HepG2 (cell line): ENCODE measurements around the gene SPTA1. TPM values are rescaled to one million over a fixed set of nuclear protein-coding genes. Genes with fewer than 3 reads are reported as not detected.

Experiments used
- ATAC-seq: fragments of 200-7000 bp; cut with Tn5 transposase; 3 replicates; pipeline ENCODE4 v1.9.1; 2020; ENCODE audit warnings: mild to moderate bottlenecking, moderate library complexity
- BruUV-seq: library from RNA; stranded (reverse); fragments of 400-500 nt; replicated peaks from 2 replicates; lab custom pipeline; 2021; lab: Mats Ljungman, UMichigan
- CTCF ChIA-PET: fragments of 300-600 bp; formaldehyde crosslinking; extraction: SDS; loops from one replicate; lab custom pipeline; 2021; ENCODE audit warnings: low total read pairs, inconsistent platforms, low intra/inter-chr PET ratio; lab: Yijun Ruan, JAX
- POLR2A ChIA-PET: fragments of 350-600 bp; sonication (Branson Sonifier 250); formaldehyde crosslinking; loops from one replicate; lab custom pipeline; 2020; ENCODE audit warnings: antibody characterized with exemption, inconsistent platforms; lab: Yijun Ruan, JAX
- DNase-seq: peaks from one replicate; pipeline ENCODE4 v3.0.0-alpha.2; 2015; ENCODE audit warnings: low spot score
- FAIRE-seq: peaks from 3 replicates; lab custom pipeline; 2011; peaks lifted over from hg19 to GRCh38; lab: Jason Lieb, UNC
- H2AFZ ChIP-seq: one replicate; pipeline ENCODE4 v1.6.1; 2011; ENCODE audit warnings: low read length, inconsistent platforms
- H3K27ac ChIP-seq: fragments of 300-600 bp; 3 replicates; pipeline ENCODE4 v1.8.0; 2011; ENCODE audit warnings: mixed run types, mild to moderate bottlenecking, mixed read lengths, low read length, inconsistent platforms; ENCODE audit not compliant: insufficient read depth; ENCODE audit errors: extremely low read length
- H3K27me3 ChIP-seq, 2 experiments: fragments of 200-600 bp in 1 of 2; 2 replicates in 1 of 2; 3 replicates in 1 of 2; pipeline versions ENCODE4 v1.6.0 to v1.8.0; 2011; ENCODE audit warnings: low read length in 2 of 2, mild to moderate bottlenecking in 2 of 2, moderate library complexity in 2 of 2, inconsistent platforms in 1 of 2; ENCODE audit not compliant: insufficient read depth in 2 of 2, control insufficient read depth in 1 of 2
- H3K36me3 ChIP-seq, 2 experiments: fragments of 200-600 bp in 1 of 2; replicated peaks in 1 of 2; 2 replicates in 1 of 2; 3 replicates in 1 of 2; pipeline versions ENCODE4 v1.5.1 to v1.8.0; 2011; ENCODE audit warnings: low read length in 2 of 2, inconsistent platforms in 1 of 2; ENCODE audit not compliant: insufficient read depth in 2 of 2, control insufficient read depth in 1 of 2
- H3K4me1 ChIP-seq: 2 replicates; pipeline ENCODE4 v1.5.1; 2012; ENCODE audit warnings: low read length, inconsistent platforms; ENCODE audit not compliant: insufficient read depth
- H3K4me2 ChIP-seq: 2 replicates; pipeline ENCODE4 v1.6.0; 2011; ENCODE audit warnings: low read depth, low read length, inconsistent platforms
- H3K4me3 ChIP-seq, 3 experiments: fragments of 200-600 bp in 1 of 3; sonication (generic), shearing (Covaris generic) in 1 of 3; replicated peaks in 1 of 3; 2 replicates each; pipeline ENCODE4 v1.5.1; 2011 to 2016; ENCODE audit warnings: low read length in 3 of 3, inconsistent platforms in 2 of 3, low read depth in 2 of 3, mild to moderate bottlenecking in 2 of 3, control low read depth in 1 of 3, mixed read lengths in 1 of 3; ENCODE audit not compliant: insufficient read depth in 1 of 3
- H3K79me2 ChIP-seq: one replicate; pipeline ENCODE4 v1.6.1; 2011; ENCODE audit warnings: low read length, inconsistent platforms; ENCODE audit not compliant: insufficient read depth
- H3K9ac ChIP-seq: 2 replicates; pipeline ENCODE4 v1.6.0; 2011; ENCODE audit warnings: mild to moderate bottlenecking, low read depth, low read length, inconsistent platforms; ENCODE audit not compliant: insufficient read depth
- H3K9me3 ChIP-seq: 2 replicates; pipeline ENCODE4 v1.5.1; 2012; ENCODE audit warnings: mild to moderate bottlenecking, low read length
- H4K20me1 ChIP-seq: 2 replicates; pipeline ENCODE4 v1.6.0; 2011; ENCODE audit warnings: inconsistent platforms, mild to moderate bottlenecking, low read length, moderate library complexity; ENCODE audit not compliant: insufficient read depth
- CREB1 ChIP-seq, 2 experiments: fragments of 450-650 bp in 1 of 2; IDR thresholded peaks; 2 replicates each; pipeline ENCODE4 v1.6.1; 2016 to 2017; ENCODE audit warnings: control low read depth in 1 of 2, mild to moderate bottlenecking in 1 of 2, missing compliant biosample characterization in 1 of 2, missing genetic modification characterization in 1 of 2
- KLF9 ChIP-seq: IDR thresholded peaks from 2 replicates; pipeline ENCODE4 v1.6.1; 2016; ENCODE audit warnings: low read depth
- MAFF ChIP-seq: IDR thresholded peaks from 2 replicates; pipeline ENCODE4 v1.6.1; 2011; ENCODE audit warnings: low read depth, low read length, improper control_type of control experiment
- MTF2 ChIP-seq: sonication (generic); formaldehyde crosslinking; IDR thresholded peaks from 2 replicates; pipeline ENCODE4 v1.5.0; 2020; ENCODE audit warnings: missing genetic modification reagents, borderline replicate concordance
- NFE2L2 ChIP-seq: fragments of 150-350 bp; IDR thresholded peaks from 2 replicates; pipeline ENCODE4 v1.6.1; 2014; ENCODE audit warnings: low read length
- NFKBIZ ChIP-seq: IDR thresholded peaks from 2 replicates; pipeline ENCODE4 v1.6.1; 2018; ENCODE audit warnings: missing genetic modification reagents, missing compliant biosample characterization
- NR3C1 ChIP-seq: sonication (generic); formaldehyde crosslinking; IDR thresholded peaks from 2 replicates; pipeline ENCODE4 v1.4.0; 2020; ENCODE audit warnings: missing genetic modification reagents
- PRDM15 ChIP-seq: sonication (generic); formaldehyde crosslinking; IDR thresholded peaks from 2 replicates; pipeline ENCODE4 v1.4.0; 2020; ENCODE audit warnings: missing genetic modification reagents
- TAF1 ChIP-seq: sonication (generic); formaldehyde crosslinking; IDR thresholded peaks from 2 replicates; pipeline ENCODE4 v1.4.0; 2020; ENCODE audit warnings: missing genetic modification reagents
- ZC3H13 ChIP-seq: sonication (generic); formaldehyde crosslinking; IDR thresholded peaks from 2 replicates; pipeline ENCODE4 v1.8.1; 2023; ENCODE audit warnings: mild to moderate bottlenecking, missing genetic modification reagents, moderate library complexity
- ZMAT5 ChIP-seq: sonication (generic); formaldehyde crosslinking; IDR thresholded peaks from 2 replicates; pipeline ENCODE4 v1.5.0; 2020; ENCODE audit warnings: mild to moderate bottlenecking, low read depth, missing genetic modification reagents, borderline replicate concordance
- ZNF17 ChIP-seq: sonication (generic); formaldehyde crosslinking; IDR thresholded peaks from 2 replicates; pipeline ENCODE4 v1.5.0; 2020; ENCODE audit warnings: mild to moderate bottlenecking, missing genetic modification reagents
- ZNF225 ChIP-seq: sonication (generic); formaldehyde crosslinking; IDR thresholded peaks from 2 replicates; pipeline ENCODE4 v1.4.0; 2020; ENCODE audit warnings: mild to moderate bottlenecking, missing genetic modification reagents
- ZNF281 ChIP-seq: sonication (generic); formaldehyde crosslinking; IDR thresholded peaks from 2 replicates; pipeline ENCODE4 v1.4.0; 2020; ENCODE audit warnings: missing genetic modification reagents, borderline replicate concordance
- ZNF652 ChIP-seq: IDR thresholded peaks from 2 replicates; pipeline ENCODE4 v1.6.1; 2016; ENCODE audit warnings: low read depth, borderline replicate concordance
- in situ Hi-C: cut with HindIII; loops from 2 replicates; pipeline ENCODE4 v1.10.0; 2017; ENCODE audit warnings: low pct_unique_long_range_greater_than_20kb; ENCODE audit not compliant: extremely low pct_ligation_motif_present
- intact Hi-C: fragments of 100-400 bp; cut with micrococcal nuclease; formaldehyde crosslinking; loops from one replicate; pipeline ENCODE4 v1.10.0; 2022; ENCODE audit not compliant: unreplicated experiment
- polyA plus RNA-seq, 8 experiments: library from polyadenylated mRNA; depleted of rRNA in 3 of 8; stranded (reverse) in 7 of 8; unstranded in 1 of 8; fragments of >200 nt; fragmentation: Illumina TruSeq in 4 of 8; extraction: Trizol in 4 of 8; gene quantifications; 2 replicates each; pipeline versions ENCODE4 v1.2.1 to v1.2.3, GENCODE V29; 2011 to 2016; ENCODE audit warnings: low read depth in 4 of 8, missing spikeins in 1 of 8, mixed read lengths in 1 of 8; ENCODE audit not compliant: insufficient read depth in 1 of 8
- total RNA-seq, 5 experiments: library from RNA; depleted of rRNA; stranded (reverse); fragments of >200 nt; fragmentation: Illumina TruSeq; extraction: Trizol; gene quantifications; 2 replicates each; pipeline ENCODE4 v1.2.3, GENCODE V29; 2016; ENCODE audit warnings: low read depth in 1 of 5

The SPTA1 gene
- total and polyA plus RNA-seq, 2 of the 13 experiments (the other 11 are each of a cell fraction or from before 2014, with no cell fraction given) = not detected

- TF ChIP-seq PRDM15 (no peak), NFE2L2 (peak; percentile 77), MAFF (peak; percentile 17; the same call in 1 of the 2 replicates), ZC3H13 (no peak), ZNF652 (CRISPR knock-in tag) (no peak)
- TF ChIP-seq, all 625 proteins: peak for 3
Observed at GRCh38 chr1:158686111-158687009, at the start of gene SPTA1 (continued).

- FAIRE-seq (no peak), DNase-seq (no peak), ATAC-seq (no peak)
- H3K4me1 ChIP-seq = no peaks in the 10 kb centered on the region
- H3K79me2 ChIP-seq = no peaks in the 10 kb centered on the region
- no peak overlapping the region for H3K9ac ChIP-seq
- CTCF ChIA-PET = no interaction called here
- intact Hi-C loops (no loop called here), in situ Hi-C loops (no loop called here)
- no TSS peak for BruUV-seq
- no peaks in the 10 kb centered on the region for H3K36me3 ChIP-seq
- no peaks in the 10 kb centered on the region for H4K20me1 ChIP-seq
- no peaks in the 10 kb centered on the region for H3K27me3 ChIP-seq
- no peak overlapping the region for H3K4me2 ChIP-seq
- no peak overlapping the region for H3K4me3 ChIP-seq
- H3K9me3 ChIP-seq = peaks cover 6% of the 10 kb centered on the region
- H3K27ac ChIP-seq = no peak overlapping the region
- POLR2A ChIA-PET = no interaction called here
- H2AFZ ChIP-seq = no peak overlapping the region
- no peak for TF ChIP-seq MTF2 (CRISPR knock-in tag)
- no peak for TF ChIP-seq CREB1 (IDR thresholded peaks at IDR 0.05)
- no peak for TF ChIP-seq CREB1 (CRISPR knock-in tag; IDR thresholded peaks at IDR 0.05)
- TF ChIP-seq ZNF17 (CRISPR knock-in tag) = no peak
- no peak for TF ChIP-seq KLF9 (CRISPR knock-in tag)
- no peak for TF ChIP-seq NFKBIZ (CRISPR knock-in tag)
- no peak for TF ChIP-seq TAF1 (CRISPR knock-in tag)
- TF ChIP-seq ZNF225 (CRISPR knock-in tag) = no peak
- no peak for TF ChIP-seq ZMAT5 (CRISPR knock-in tag)
- no peak for TF ChIP-seq NR3C1
- no peak for TF ChIP-seq ZNF281
Observed at GRCh38 chr1:158735848-158736247, 49.3 kb upstream of the SPTA1 start.
